ENCODE results near the gene GRAMD2A. TPM values are rescaled to one million over a fixed set of nuclear protein-coding genes. Genes with fewer than 3 reads are reported as not detected.

Gene GRAMD2A
- 1 to 10 TPM; 2.0 TPM for total RNA-seq
- 1.0 TPM for polyA plus RNA-seq (2013, experiment 1 of 2)
- 0.54 TPM for polyA plus RNA-seq (2013, experiment 2 of 2)
- long read RNA-seq, experiment 1: 0 reads
- long read RNA-seq, experiment 2, partial matches to known transcripts: 0 of 3 reads
- long read RNA-seq, experiment 2, other reads (novel, unspliced or antisense): 0 of 3 reads
- long read RNA-seq, experiment 3, transcript GRAMD2A-201 (12 exons, 3,281 nt): major isoform, 6 of 10 reads
- long read RNA-seq, experiment 3, partial matches to known transcripts: 0 of 10 reads
- long read RNA-seq, experiment 3, other reads (novel, unspliced or antisense): 4 of 10 reads
- long read RNA-seq, experiment 4, partial matches to known transcripts: 0 of 1 reads
- long read RNA-seq, experiment 4, other reads (novel, unspliced or antisense): 1 of 1 reads

- Histone ChIP-seq H3K9me3 (ENCODE audit: control insufficient read depth, low read length) (no peaks in the 10 kb centered on the region), H3K4me3 (ENCODE audit: low read length) (peak within 1 kb of the TSS; percentile 69), H3K4me1 (ENCODE audit: control insufficient read depth, insufficient read depth, low read length) (no peaks in the 10 kb centered on the region), H3K27ac (ENCODE audit: low read depth, low read length) (no peak within 1 kb of the TSS), H3K27me3 (ENCODE audit: control insufficient read depth, insufficient read depth, low read length, poor library complexity, severe bottlenecking) (peaks cover 9% of the 10 kb centered on the region), H3K36me3 (ENCODE audit: control insufficient read depth, insufficient read depth, low read length) (peaks cover 44% of the 10 kb centered on the region), H3K9ac (ENCODE audit: extremely low read depth, low read length, poor library complexity, severe bottlenecking) (no peak within 1 kb of the TSS)
- Mint-ChIP-seq H3K36me3 (ENCODE audit: low read depth) (peaks cover 41% of the 10 kb centered on the region), H3K9me3 (no peaks in the 10 kb centered on the region), H3K27me3 (ENCODE audit: insufficient read depth) (peaks cover 19% of the 10 kb centered on the region), H3K4me1 (peaks cover 11% of the 10 kb centered on the region), H3K27ac (peak within 1 kb of the TSS; percentile 83), H3K4me3 (peak within 1 kb of the TSS; percentile 55)
- TF ChIP-seq CTCF (conservative IDR thresholded peaks at IDR 0.05): peak; percentile 14
- WGBS, 2 experiments (ENCODE audit: insufficient coverage in 1 of 2, insufficient read length in 1 of 2): 10 to 21% methylated on average over 30 to 82 of the region's 83 CpGs
- peak; percentile 91 for DNase-seq
These were observed at the start of gene GRAMD2A for GRCh38 chr15:72197460-72198355. TSS of gene GRAMD2A (minus strand) at chr15:72197787.

GRCh38 chr15:72242775-72243370, 45.3 kb upstream of the GRAMD2A start:
- DNase-seq: peak; percentile 79
- no peak overlapping the region for H3K4me3 ChIP-seq (ENCODE audit: low read length)
- Mint-ChIP-seq H3K9me3 (no peaks in the 10 kb centered on the region), H3K4me1 (peaks cover 43% of the 10 kb centered on the region), H3K27ac (peak overlapping the region; percentile 90), H3K36me3 (ENCODE audit: low read depth) (peaks cover 59% of the 10 kb centered on the region), H3K27me3 (ENCODE audit: insufficient read depth) (peaks cover 13% of the 10 kb centered on the region), H3K4me3 (peak overlapping the region; percentile 3)
- peaks cover 16% of the 10 kb centered on the region for H3K4me1 ChIP-seq (ENCODE audit: control insufficient read depth, insufficient read depth, low read length)
- peak overlapping the region; percentile 38 for H3K9ac ChIP-seq (ENCODE audit: extremely low read depth, low read length, poor library complexity, severe bottlenecking)
- TF ChIP-seq CTCF (conservative IDR thresholded peaks at IDR 0.05): no peak
- H3K36me3 ChIP-seq (ENCODE audit: control insufficient read depth, insufficient read depth, low read length): peaks cover 58% of the 10 kb centered on the region
- WGBS, 2 experiments (ENCODE audit: insufficient coverage in 1 of 2, insufficient read length in 1 of 2): 2 to 16% methylated on average over 2 of the region's 2 CpGs
- H3K27ac ChIP-seq (ENCODE audit: low read depth, low read length): peak overlapping the region; percentile 83
- H3K27me3 ChIP-seq (ENCODE audit: control insufficient read depth, insufficient read depth, low read length, poor library complexity, severe bottlenecking): no peaks in the 10 kb centered on the region
- no peaks in the 10 kb centered on the region for H3K9me3 ChIP-seq (ENCODE audit: control insufficient read depth, low read length)

- H3K36me3 Mint-ChIP-seq (ENCODE audit: low read depth): peaks cover 40% of the 10 kb centered on the region
- no peak overlapping the region for H3K27ac ChIP-seq (ENCODE audit: low read depth, low read length)
- no peak overlapping the region for H3K27ac Mint-ChIP-seq
- no peak overlapping the region for H3K9ac ChIP-seq (ENCODE audit: extremely low read depth, low read length, poor library complexity, severe bottlenecking)
- peaks cover 22% of the 10 kb centered on the region for H3K4me1 ChIP-seq (ENCODE audit: control insufficient read depth, insufficient read depth, low read length)
- H3K4me1 Mint-ChIP-seq: peaks cover 56% of the 10 kb centered on the region
- TF ChIP-seq CTCF (conservative IDR thresholded peaks at IDR 0.05): no peak
- peaks cover 19% of the 10 kb centered on the region for H3K27me3 Mint-ChIP-seq (ENCODE audit: insufficient read depth)
- H3K4me3 Mint-ChIP-seq: no peak overlapping the region
- H3K27me3 ChIP-seq (ENCODE audit: control insufficient read depth, insufficient read depth, low read length, poor library complexity, severe bottlenecking): no peaks in the 10 kb centered on the region
- no peaks in the 10 kb centered on the region for H3K9me3 ChIP-seq (ENCODE audit: control insufficient read depth, low read length)
- DNase-seq: no peak
- H3K9me3 Mint-ChIP-seq: no peaks in the 10 kb centered on the region
- peaks cover 47% of the 10 kb centered on the region for H3K36me3 ChIP-seq (ENCODE audit: control insufficient read depth, insufficient read depth, low read length)
- H3K4me3 ChIP-seq (ENCODE audit: low read length): no peak overlapping the region
These were observed 42.1 kb upstream of the GRAMD2A start for GRCh38 chr15:72239652-72240051.
